CD4-positive, alpha-beta T cell treated with Interferon gamma for 1 hour (primary cell): ENCODE data around the gene CD276.
A peak's percentile ranks its signal among the peaks of the same experiment; 100 is the strongest.
"Not testable (repeated sequence)": the region's sequence is repeated elsewhere in the genome, so short reads cannot be mapped to it uniquely, and the experiment has no call there.

Source experiments
- DNase-seq: peaks from one replicate; pipeline ENCODE4 v3.0.0-alpha.2; 2020

Gene CD276

DNA sequence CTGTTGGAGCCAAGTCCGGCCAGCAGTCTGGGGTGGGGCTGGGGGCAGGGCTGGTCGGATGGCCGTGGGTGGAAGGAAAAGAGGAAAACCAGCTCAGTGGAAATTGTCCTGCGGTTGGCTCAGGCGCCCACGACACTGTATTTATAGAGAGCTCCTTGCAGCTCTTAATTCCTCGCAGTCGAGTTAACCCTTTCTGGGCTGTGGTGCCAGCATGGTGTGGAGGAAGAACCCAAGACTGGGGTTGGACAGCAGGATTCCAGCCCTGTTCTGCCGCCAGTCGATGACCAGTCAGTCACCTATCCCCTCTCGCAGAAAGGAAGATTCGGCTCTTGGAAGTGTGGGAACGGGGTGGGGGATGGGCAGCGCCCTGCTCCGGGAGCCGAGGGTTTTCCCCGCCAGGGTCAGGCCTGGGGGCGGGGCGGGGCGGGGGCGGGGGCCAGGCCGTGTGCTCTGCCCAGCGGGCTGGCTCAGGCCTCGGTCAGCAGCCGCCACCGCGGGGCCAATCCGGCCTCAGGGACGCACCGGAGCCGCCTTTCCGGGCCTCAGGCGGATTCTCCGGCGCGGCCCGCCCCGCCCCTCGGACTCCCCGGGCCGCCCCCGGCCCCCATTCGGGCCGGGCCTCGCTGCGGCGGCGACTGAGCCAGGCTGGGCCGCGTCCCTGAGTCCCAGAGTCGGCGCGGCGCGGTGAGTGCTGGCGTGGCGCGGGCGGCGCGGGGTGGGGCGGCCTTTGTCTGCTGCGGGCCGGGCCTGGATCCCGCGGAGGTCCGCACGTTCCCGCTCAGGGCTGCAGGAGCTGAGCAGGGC lies at the start of gene CD276:
Gene CD276, plus strand, starts transcription at position 607 of the 804 bp plus-strand sequence. CDS start 15,257 bp downstream, outside the sequence.
- no peak for DNase-seq

DNA sequence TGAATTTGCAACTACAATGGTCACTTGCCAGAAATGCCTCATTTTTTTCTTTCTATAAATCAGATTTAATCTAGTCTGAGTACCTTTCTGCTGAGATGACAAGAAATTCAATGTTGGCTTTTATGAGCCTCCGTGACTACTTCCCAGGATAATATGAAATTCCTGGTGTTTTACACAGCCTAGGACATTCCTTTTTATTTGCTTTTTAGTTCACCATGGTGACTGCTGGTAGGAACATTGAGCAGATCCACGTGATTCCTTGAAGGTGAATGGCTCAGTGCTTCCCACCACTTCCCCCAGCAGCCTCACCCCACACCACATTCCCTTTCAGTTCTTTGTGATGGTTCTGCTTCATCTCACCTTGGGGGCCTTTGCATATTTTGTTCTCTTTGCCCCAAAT lies 46.7 kb upstream of the CD276 start:
- DNase-seq: no peak

DNA sequence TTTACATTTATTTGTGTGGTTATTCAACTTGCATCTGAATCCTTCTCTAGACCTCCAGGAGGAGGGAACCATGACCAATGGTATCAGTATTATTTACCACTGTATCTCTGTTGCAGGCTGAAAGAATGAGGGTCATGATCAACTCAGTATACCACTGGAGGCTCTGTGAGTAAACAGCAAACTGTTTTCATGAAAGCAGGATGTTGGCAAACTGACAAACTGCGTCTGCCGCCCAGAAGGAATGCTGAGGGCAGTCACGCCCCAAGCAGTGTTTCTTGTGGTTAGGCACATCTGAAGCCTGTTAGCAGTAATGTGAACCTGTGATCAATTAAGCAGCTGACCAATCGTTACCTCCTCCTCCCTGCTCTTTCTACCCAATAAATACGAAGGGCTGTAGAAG lies 44.7 kb upstream of the CD276 start:
- DNase-seq: not testable (repeated sequence)

DNA sequence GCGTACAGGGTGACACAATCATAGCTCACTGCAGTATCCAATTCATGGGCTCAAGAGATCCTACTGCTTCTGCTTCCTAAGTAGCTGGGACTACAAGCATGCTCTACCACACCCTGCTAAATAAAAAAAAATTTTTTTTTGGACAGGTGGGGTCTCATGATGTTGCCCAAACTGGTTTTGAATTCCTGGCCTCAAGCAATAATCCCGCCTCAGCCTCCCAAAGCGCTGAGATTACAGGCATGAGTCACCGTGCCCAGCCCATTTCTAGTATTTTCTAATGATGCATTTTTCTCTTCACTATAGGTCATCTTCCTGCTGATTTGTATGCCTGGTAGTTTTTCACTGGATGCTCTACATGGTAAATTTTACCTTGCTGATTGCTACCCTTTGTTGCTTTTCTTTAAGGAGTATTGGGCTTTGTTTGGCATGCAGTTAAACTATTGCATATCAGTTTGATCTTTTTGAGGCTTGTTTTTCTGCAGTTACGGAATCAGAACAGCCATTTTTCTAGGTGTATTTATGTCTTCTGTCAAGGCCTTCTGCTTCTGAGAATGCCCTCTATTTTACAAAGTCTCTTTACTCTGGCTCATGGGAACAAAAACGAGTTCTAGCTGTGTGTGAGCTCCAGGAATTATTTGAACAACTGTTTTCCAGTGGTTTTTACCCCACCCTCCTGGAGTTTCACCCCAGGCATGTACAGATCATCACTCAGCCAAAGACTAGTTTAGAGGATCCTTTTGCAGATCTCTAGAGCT lies 36.7 kb upstream of the CD276 start:
- no peak for DNase-seq

DNA sequence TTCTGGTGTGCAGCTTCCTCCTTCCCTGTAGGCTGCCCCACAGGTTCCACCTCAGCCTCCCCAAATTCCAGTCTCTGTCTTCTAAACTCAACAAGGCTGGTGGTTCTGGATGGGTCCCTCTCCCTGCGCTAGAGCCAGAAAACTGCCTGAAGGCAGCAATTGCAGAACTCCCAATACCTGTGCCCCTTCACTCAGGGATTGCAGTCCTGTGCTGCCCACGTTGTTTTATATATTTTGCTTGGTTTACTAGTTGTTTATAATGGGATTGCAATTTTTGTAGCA lies 36.2 kb upstream of the CD276 start:
- no peak for DNase-seq

DNA sequence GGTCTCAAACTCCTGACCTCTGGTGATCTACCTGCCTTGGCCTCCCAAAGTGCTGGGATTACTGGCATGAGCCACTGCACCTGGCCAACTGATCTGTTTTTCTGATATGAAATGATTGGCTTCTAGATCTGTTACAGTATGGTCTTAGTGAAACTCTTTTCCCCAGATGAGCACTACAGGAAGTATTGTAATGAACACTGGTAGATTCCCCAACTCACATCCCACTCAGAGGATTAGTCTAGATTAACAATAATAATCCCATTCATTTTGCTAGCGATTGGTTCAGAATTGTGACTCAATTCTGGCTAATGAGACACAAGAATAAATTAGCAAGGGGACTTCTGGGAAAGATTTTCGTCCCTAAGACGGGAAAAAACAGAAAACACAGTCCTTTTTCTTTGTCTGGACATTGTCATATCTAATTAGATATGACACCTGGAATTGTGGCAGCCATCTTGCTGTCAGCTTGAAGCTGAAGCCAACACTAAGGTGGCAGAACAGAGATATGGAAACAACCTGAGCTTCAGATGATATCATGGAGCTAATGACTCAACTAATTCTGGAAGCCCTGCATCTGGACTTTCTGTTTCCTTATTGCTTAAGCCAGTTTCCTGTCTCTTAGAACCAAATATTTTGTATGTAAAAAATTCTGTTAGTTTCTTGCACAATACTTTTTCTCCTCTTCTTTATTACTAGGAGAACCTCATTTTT lies 33.6 kb upstream of the CD276 start:
- no peak for DNase-seq

DNA sequence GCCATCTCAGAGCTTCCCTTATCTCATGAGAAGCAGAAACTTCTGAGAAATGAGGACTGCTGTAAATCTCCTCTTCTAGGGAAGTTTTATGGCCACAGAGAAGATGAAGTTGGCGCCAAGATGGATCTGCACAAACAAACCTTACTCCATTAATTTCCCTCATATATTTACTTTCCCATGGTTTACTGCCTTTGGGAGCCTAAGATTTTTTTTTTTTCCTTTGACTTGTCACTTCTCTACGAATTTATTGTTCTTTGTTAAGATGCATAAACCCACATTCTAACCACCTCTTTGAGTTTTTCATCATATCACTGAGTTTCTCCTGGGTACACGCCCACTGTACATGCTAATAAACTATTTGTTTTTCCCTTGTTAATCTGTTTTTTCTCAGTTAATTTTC lies 29.5 kb upstream of the CD276 start:
- DNase-seq: no peak

DNA sequence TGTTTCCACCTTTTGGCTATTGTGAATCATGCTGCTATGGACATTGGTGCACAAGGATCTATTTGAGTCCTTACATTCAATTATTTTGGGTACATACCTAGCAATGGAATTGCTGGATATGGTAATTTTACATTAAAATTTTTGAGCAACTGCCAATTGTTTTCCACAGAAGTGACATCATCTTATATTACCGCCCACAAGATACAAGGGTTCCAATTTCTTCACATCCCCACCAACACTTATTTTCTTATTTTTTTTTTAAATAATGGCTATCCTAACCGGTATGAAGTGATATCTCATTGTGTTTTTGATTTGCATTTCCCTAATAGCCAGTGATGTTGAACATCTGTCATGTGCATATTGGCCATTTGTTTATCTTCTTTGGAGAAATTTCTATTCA lies 28.5 kb upstream of the CD276 start:
- DNase-seq: no peak

DNA sequence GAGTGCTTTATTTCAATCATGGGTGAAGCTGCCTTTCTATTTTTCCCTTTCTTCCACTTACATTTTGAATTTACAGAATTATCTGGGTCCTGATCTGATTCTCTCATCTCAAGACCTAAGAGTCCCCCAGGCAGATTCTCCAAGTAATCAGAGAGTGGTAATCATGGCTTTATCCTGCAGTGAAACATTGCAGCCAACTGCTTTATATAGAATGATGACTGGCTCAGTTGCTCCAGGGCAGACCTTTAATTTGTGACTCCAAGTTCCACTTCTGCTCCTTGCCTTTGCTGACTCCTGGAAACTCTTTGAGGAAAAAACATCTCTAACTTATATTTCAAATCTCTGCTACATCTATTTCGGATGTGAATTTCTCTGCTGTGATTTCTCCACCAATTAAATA lies 25.5 kb upstream of the CD276 start:
- DNase-seq: no peak

DNA sequence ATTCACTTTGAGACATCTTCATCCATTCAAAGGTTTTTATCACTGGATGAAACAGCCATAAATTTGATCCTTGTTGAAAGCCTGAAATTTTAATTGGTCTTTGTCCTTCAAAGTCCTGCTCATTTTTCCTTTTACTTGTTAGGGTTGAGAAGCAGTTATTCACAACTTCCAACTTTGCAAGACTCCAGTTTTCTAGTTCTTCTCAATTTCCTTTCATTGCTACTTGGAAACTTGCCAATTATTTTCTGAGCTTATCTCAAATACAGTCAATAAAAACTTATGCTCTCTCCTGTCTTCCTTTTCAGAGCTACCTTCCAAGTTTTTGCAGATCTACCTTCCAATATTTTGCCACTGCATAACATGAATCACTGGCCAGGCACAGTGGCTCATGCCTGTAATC lies 23.7 kb upstream of the CD276 start:
- no peak for DNase-seq

DNA sequence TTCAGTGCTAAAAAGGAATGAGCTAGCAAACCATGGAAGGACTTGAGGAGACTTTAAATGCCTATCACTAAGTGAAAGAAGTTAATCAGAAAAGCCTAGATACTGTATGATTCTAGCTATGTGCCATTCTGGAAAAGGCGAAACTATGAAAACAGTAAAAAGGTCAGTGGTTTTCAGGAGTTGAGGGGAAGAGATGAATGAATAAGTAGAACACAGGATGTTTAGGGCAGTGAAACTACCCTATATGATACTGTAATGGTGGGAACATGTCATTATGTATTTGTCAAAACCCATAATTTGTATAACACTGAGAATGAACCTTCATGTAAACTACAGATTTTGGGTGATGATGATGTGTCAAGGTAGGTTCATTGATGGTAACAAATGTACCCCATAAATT lies 9.6 kb upstream of the CD276 start:
- DNase-seq: no peak

DNA sequence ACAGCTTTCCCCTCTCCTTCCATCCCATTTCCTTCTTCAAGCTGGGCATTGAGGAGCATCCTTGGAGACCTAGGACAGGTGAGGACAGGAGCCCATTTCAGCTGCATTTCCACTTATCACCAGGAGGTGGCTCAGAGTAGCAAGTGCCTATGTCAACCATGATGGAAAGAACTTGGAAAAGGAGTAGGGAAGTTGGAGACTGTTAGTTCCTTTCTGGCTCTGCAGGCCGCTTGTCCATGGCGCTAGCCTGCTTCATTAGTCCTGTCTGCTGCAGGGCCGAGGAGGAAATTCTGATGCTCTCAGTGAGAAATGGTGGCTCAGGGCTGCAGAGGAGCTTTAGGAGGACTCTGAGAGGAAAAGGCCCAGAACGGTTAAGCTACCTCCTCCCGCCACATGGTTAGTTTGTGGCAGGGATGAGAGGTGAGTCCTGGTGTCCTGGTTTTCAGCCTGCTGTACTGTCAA lies 7.0 kb upstream of the CD276 start:
- DNase-seq: peak; percentile 10

DNA sequence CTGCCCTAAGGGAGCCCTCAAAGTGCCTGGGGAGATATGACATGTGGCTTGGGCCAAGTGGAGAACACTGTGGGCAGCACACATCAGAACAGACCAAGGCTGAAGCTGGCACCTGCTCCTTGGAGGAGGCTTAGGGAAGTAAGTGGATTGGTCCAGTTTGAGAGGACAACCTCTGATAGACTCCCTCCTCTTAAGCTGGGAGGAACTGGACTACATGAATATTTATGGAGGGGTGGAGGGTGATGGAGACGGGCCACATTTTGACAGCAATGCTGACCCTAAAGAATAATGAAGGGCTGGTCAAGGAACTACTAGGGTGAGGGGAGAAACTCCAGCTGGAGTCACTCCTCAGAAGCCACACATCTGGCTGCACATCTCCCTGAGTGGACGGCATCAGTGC lies 6.5 kb upstream of the CD276 start:
- DNase-seq: no peak

DNA sequence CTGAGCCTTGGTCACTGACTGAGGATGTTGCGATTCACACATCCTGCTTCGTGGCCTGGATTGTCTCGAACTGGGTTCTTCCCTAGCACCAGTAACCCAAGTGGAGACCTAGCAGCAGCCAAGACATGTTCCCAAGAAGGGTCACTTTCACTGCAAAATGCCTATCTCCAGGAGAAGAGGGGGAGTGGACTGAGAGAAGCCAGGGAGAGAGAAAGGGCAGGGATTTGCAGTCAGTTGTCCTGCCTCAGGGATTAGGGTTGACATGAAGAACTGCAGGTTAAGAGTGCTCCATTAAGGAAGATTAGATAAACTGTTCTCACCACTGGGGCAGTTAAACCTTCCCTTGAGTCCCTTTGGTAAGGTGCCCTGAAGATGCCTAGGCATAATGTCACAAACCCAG lies 5.7 kb upstream of the CD276 start:
- DNase-seq: no peak

DNA sequence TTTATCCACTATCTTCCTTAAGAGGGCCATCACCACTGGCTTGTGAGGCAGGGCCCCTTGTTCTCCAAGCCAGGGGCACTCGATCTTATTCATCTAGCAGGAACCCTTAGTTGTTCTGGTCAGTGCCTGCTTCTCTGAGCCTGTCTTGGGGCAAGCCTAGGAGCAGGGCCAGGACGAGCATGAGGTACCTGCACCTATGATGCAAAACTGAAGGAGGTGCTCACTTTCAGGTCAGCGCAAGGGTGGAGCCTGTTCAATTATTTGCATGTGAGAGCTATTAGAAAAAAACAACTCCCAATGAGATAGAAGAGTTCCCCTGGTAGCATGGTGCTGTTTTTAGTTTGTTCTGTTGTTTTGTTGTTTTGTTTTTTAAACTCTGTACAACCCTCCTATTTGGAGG lies 5.0 kb upstream of the CD276 start:
- no peak for DNase-seq

DNA sequence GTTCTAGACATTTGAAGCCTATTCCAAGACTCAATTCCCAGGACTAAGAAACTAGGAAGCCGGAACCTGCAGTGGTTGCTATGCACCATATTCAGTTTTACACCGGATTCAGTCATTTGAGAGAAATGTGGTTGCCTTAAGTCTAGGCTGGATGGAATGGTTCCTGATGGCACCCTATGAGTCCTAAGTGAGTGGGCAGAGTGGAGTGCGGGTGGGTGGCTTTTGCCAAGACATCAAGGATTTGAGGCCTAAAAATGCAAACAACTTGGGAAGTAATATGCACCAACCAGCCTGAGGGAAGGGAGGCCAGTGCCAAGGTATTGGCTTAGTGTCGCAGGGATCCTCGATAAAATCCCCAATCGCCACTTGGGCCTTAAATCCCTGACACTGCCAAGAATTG lies 4.2 kb upstream of the CD276 start:
- DNase-seq: no peak

DNA sequence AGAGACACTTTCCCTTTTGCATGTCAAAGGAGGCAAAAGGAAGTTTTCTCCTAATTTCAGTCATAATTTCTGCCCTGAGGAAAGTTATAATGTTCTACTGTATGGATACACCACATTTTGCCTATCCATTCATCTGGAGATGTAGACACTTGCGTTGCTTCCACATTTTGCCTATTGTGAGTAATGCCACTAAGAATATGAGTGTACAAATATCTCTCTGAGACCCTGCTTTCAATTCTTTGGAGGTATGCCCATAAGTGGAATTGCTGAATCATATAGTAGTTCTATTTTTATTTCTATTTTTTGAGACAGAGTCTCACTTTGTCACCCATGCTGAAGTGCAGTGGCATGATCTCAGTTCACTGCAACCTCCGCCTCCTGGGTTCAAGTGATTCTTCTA lies 3.6 kb upstream of the CD276 start:
- DNase-seq: no peak

DNA sequence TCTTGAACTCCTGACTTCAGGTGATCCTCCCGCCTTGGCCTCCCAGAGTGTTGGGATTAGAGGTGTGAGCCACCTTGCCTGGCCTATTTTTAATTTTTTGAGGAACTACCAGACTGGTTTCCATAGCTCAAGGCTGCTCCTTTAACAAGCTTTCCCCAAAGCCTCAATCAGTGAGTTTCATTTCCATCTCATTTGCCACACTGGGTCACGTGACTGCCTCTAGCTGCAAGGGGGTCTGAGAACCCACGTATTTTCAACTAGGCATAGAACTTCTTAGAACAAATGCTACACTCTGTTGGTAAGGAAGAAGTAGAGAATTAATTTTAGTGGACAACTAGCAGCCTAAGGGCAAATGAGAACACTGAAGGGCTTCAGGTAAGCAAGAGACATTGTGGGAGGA lies 3.1 kb upstream of the CD276 start:
- no peak for DNase-seq

DNA sequence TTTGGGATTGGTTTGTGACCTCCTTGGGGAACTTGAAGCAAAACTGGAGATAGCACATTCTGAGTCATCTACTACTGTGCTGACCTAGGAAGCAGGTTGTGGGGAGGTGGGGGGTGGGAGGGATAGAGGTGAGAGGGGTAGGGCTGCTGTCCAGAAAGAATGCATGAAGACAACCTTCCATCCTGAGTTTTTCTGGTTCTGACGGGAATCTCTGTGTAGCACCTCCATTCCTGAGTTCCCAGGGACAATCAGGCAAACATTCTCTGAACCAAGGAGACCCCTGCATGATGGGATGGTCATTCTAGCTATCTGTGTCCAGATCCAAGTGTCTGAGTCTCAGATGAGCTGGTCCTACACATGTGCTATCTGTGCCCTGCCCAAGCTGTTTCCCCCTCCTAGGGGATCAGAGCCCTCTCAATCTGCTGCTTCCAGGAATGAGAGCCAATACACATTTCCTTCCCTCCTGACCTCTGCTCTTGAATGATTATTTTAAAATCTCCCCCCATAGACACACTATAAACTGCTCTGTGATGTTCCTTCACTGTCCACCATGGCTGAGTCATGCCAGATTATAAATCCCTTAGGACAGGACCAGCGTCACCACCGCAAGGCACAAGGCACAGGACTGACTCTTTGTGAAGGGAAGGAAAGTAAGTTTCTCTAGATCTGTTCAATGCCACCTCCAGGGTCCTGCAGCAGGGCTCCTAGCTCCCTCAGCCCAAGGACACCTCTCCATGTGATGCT lies 2.2 kb upstream of the CD276 start:
- DNase-seq: no peak

DNA sequence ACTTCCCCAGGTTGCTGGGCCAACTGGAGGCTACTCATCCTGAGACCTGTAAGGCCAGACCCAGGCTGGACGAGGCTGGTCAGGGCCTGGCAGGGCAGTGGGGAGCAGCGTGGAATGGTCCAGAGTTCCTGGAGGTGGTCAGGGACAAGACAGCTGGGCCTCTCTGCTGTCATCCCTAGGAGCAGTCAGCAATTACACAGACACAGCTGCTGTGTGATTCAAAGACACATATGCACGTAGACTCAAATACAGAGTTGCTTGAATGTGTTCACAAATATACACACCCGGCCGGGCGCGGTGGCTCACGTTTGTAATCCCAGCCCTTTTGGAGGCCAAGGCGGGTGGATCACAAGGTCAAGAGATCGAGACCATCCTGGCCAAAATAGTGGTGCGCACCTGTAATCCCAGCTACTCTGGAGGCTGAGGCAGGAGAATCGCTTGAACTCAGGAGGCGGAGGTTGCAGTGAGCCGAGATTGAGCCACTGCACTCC lies 1.5 kb upstream of the CD276 start:
- DNase-seq: no peak

DNA sequence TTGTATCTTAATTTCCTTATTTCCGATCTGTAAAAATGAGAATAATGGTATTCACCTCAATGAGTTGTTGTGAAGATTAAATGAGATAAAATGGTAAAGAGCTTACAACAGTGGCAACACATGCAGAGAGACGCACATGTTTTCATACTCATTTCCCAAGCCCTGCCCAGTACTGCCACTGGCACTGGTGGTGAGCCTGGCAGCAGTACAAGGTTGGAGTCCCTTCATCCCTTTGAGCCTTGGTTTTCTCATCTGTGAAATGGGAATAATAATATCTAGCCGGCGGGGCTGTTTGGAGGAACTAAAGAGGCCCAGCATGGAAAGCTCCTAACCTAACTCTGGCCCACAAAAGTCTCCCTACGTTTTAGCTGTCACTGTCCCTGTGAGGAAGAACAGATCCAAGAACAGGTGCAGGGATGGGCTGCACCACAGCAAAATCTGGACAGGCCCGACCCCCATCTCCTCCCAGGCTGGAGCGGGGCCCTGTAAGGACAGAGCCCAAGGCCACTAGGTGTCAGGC lies 866 bp upstream of the CD276 start:
- DNase-seq: no peak

DNA sequence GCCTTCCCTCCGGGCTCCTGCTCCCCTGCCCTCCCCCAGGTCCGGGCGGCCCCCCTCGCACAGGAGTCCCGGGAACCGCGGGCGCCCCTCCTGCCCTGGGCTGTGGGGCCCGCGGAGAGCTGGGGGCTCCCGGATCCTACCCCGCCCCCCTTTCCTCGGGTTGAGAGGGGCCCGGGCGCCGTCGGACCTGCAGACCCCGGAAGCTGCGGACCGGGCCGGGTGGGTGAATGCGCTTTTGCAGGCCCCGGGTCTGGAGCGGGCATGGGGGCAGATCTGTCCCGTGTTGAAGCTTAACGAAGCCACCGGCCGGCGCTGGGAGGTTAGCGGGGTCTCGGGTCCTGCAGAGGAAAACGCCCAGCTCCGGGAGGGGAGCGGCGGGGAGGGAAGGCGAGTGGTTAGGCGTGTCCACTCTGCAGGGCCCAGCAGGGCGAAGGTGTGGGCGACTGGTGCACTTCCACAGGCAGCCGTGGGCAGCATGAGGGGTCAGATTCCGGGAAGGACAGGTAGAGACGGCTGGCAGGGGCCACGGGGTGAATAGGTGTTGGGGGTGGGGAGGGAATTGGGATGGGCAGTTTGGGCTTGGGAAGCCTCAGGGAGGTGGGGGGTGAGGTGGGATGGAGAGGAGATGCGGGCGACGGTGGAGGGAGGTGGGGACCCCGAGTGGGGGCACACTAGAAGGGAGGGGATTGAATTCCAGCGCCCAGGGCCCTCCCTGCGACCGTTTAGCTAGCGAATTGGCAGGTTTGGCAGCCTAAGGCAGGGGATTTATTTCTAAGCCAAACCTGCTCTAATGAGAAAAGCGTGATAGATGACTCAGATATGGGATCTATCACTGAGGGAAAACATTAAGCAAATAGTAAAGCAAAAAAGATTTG lies 635 bp downstream of the CD276 start:
- no peak for DNase-seq
